Spinal cord (tissue), 10 donors: ENCODE data around the gene LAMC1. TPM values are rescaled to one million over a fixed set of nuclear protein-coding genes. Genes with fewer than 3 reads are reported as not detected.
A peak's percentile ranks its signal among the peaks of the same experiment; 100 is the strongest.

Experiments
- DNase-seq, 6 donors: peaks; one replicate each; pipeline versions ENCODE4 v3.0.0 to v3.0.0-alpha.2; 2013 to 2015; ENCODE audit warnings: low spot score in 6 of 6, low read depth in 4 of 6
- H3K27ac ChIP-seq: one replicate; pipeline ENCODE4 v1.5.1; 2013; ENCODE audit warnings: low read depth, low read length, control low read depth
- H3K27me3 ChIP-seq: one replicate; pipeline ENCODE4 v1.6.1; 2013; ENCODE audit warnings: low read length; ENCODE audit not compliant: control insufficient read depth, insufficient read depth
- H3K36me3 ChIP-seq: one replicate; pipeline ENCODE4 v1.6.1; 2013; ENCODE audit warnings: low read length; ENCODE audit not compliant: control insufficient read depth, insufficient read depth
- H3K4me1 ChIP-seq: one replicate; pipeline ENCODE4 v1.6.1; 2013; ENCODE audit warnings: low read length; ENCODE audit not compliant: control insufficient read depth, insufficient read depth
- H3K4me3 ChIP-seq: one replicate; pipeline ENCODE4 v1.5.1; 2013; ENCODE audit warnings: low read depth, low read length, control low read depth
- H3K9me3 ChIP-seq: one replicate; pipeline ENCODE4 v1.6.1; 2013; ENCODE audit warnings: low read length; ENCODE audit not compliant: control insufficient read depth, insufficient read depth
- WGBS: methylation state at CpG from one replicate; pipeline ENCODE4 v1.1.5; 2013; ENCODE audit warnings: missing lambda C conversion rate; ENCODE audit not compliant: insufficient coverage; 5-methylcytosine and 5-hydroxymethylcytosine counted together
- long read RNA-seq, 4 donors: transcript quantifications; one replicate each; lab custom pipeline, GENCODE V29; 2026
- polyA plus RNA-seq, 2 donors: library from polyadenylated mRNA; unstranded; fragments of 120-200 nt; gene quantifications; one replicate each; pipeline ENCODE4 v1.2.1, GENCODE V29; 2013; ENCODE audit not compliant: insufficient read length in 2 of 2
- total RNA-seq, 2 donors: library from RNA; depleted of rRNA in 1 of 2; stranded (reverse); fragments of 120-200 nt in 1 of 2; fragments of >200 nt in 1 of 2; gene quantifications; one replicate each; pipeline versions ENCODE4 v1.2.3 to v1.2.4, GENCODE V29; 2013 to 2014
- donor health status: healthy.

The LAMC1 gene
- 100 to 1,000 TPM; 170 to 174 TPM for total RNA-seq
- polyA plus RNA-seq: 10 to 100 TPM; 47.5 to 69.9 TPM
- long read RNA-seq, donor 1, full-length matches to known transcripts: 9 of 9 reads
- long read RNA-seq, donor 1, partial matches to known transcripts: 0 of 9 reads
- long read RNA-seq, donor 1, other reads (novel, unspliced or antisense): 0 of 9 reads
- long read RNA-seq, donor 2, partial matches to known transcripts: 6 of 6 reads
- long read RNA-seq, donor 2, other reads (novel, unspliced or antisense): 0 of 6 reads
- long read RNA-seq, donor 3, partial matches to known transcripts: 10 of 10 reads
- long read RNA-seq, donor 3, other reads (novel, unspliced or antisense): 0 of 10 reads
- long read RNA-seq, donor 4, full-length matches to known transcripts: 2 of 43 reads
- long read RNA-seq, donor 4, partial matches to known transcripts: 41 of 43 reads
- long read RNA-seq, donor 4, other reads (novel, unspliced or antisense): 0 of 43 reads

GRCh38 chr1:183023146-183023600 is at the start of gene LAMC1:
TSS of gene LAMC1 (plus strand) at chr1:183023420. CDS start at chr1:183023717, 297 bp downstream.
- Histone ChIP-seq H3K9me3 (no peaks in the 10 kb centered on the region), H3K4me1 (peaks cover 5% of the 10 kb centered on the region), H3K27ac (peak within 1 kb of the TSS; percentile 96), H3K36me3 (no peaks in the 10 kb centered on the region), H3K4me3 (peak within 1 kb of the TSS; percentile 84), H3K27me3 (no peaks in the 10 kb centered on the region)
- DNase-seq: peak in 4 of 6 donors; percentile 65 to 95 (median 84)
- WGBS: 0% methylated on average over 41 of the region's 65 CpGs

GRCh38 chr1:182974506-182975191 is 48.6 kb upstream of the LAMC1 start:
- 92% methylated on average over 2 of the region's 2 CpGs for WGBS
- Histone ChIP-seq H3K27ac (no peak overlapping the region), H3K4me3 (no peak overlapping the region)

GRCh38 chr1:182977480-182977879 is 45.7 kb upstream of the LAMC1 start:
- H3K27me3 ChIP-seq: peaks cover 2% of the 10 kb centered on the region
- no peak for DNase-seq
- H3K36me3 ChIP-seq: no peaks in the 10 kb centered on the region
- H3K4me1 ChIP-seq: no peaks in the 10 kb centered on the region
- H3K9me3 ChIP-seq: no peaks in the 10 kb centered on the region
- no peak overlapping the region for H3K4me3 ChIP-seq
- H3K27ac ChIP-seq: no peak overlapping the region
- no CpG with 5 or more reads among the region's 2 CpGs for WGBS

More at GRCh38 chr1:182974506-182975191, 48.6 kb upstream of the LAMC1 start:
- Histone ChIP-seq H3K4me1 (no peaks in the 10 kb centered on the region), H3K27me3 (peaks cover 2% of the 10 kb centered on the region), H3K9me3 (no peaks in the 10 kb centered on the region), H3K36me3 (no peaks in the 10 kb centered on the region)
- DNase-seq: no peak

GRCh38 chr1:182978151-182978853 is 44.9 kb upstream of the LAMC1 start:
- Histone ChIP-seq H3K27me3 (peaks cover 2% of the 10 kb centered on the region), H3K27ac (no peak overlapping the region), H3K36me3 (no peaks in the 10 kb centered on the region), H3K9me3 (no peaks in the 10 kb centered on the region), H3K4me1 (no peaks in the 10 kb centered on the region), H3K4me3 (no peak overlapping the region)
- DNase-seq: no peak
- 67% methylated on average over 1 of the region's 6 CpGs for WGBS

- no peaks in the 10 kb centered on the region for H3K9me3 ChIP-seq
- H3K4me3 ChIP-seq: no peak overlapping the region
- H3K36me3 ChIP-seq: no peaks in the 10 kb centered on the region
- H3K4me1 ChIP-seq: no peaks in the 10 kb centered on the region
- 100% methylated on average over 3 of the region's 7 CpGs for WGBS
- no peak for DNase-seq
- H3K27ac ChIP-seq: no peak overlapping the region
- no peaks in the 10 kb centered on the region for H3K27me3 ChIP-seq
These were observed 39.1 kb upstream of the LAMC1 start for GRCh38 chr1:182984138-182984537.

- WGBS: no CpG with 5 or more reads among the region's 1 CpG
- no peak overlapping the region for H3K27ac ChIP-seq
- H3K36me3 ChIP-seq: no peaks in the 10 kb centered on the region
- H3K9me3 ChIP-seq: no peaks in the 10 kb centered on the region
- DNase-seq: no peak
- H3K4me3 ChIP-seq: no peak overlapping the region
- no peaks in the 10 kb centered on the region for H3K27me3 ChIP-seq
- no peaks in the 10 kb centered on the region for H3K4me1 ChIP-seq
These were observed 38.6 kb upstream of the LAMC1 start for GRCh38 chr1:182984621-182985020.

- no peak for DNase-seq
- H3K36me3 ChIP-seq: no peaks in the 10 kb centered on the region
- H3K4me1 ChIP-seq: no peaks in the 10 kb centered on the region
- WGBS: no CpG with 5 or more reads among the region's 1 CpG
- H3K9me3 ChIP-seq: no peaks in the 10 kb centered on the region
- no peak overlapping the region for H3K4me3 ChIP-seq
- no peak overlapping the region for H3K27ac ChIP-seq
- H3K27me3 ChIP-seq: no peaks in the 10 kb centered on the region
These were observed 37.3 kb upstream of the LAMC1 start for GRCh38 chr1:182985876-182986275.

- Histone ChIP-seq H3K36me3 (no peaks in the 10 kb centered on the region), H3K9me3 (no peaks in the 10 kb centered on the region), H3K27ac (no peak overlapping the region), H3K4me1 (no peaks in the 10 kb centered on the region), H3K27me3 (no peaks in the 10 kb centered on the region), H3K4me3 (no peak overlapping the region)
- no peak for DNase-seq
- 63% methylated on average over 3 of the region's 7 CpGs for WGBS
These were observed 32.6 kb upstream of the LAMC1 start for GRCh38 chr1:182990413-182991144.

GRCh38 chr1:182993746-182994145 is 29.5 kb upstream of the LAMC1 start:
- Histone ChIP-seq H3K36me3 (no peaks in the 10 kb centered on the region), H3K27ac (no peak overlapping the region), H3K27me3 (no peaks in the 10 kb centered on the region), H3K9me3 (no peaks in the 10 kb centered on the region), H3K4me1 (no peaks in the 10 kb centered on the region), H3K4me3 (no peak overlapping the region)
- no peak for DNase-seq
